DMS79 treated with DMSO at 0.1 percent for 48 hours (cell line): ENCODE measurements around the gene HHLA2.

Experiments
- DNase-seq: peaks from one replicate; lab custom pipeline; 2025; lab: John Stamatoyannopoulos, UW

The HHLA2 gene

GRCh38 chr3:108300103-108300849 lies 3.9 kb downstream of the HHLA2 start:
- no peak for DNase-seq

GRCh38 chr3:108301695-108302404 lies 5.5 kb downstream of the HHLA2 start:
- no peak for DNase-seq

- no peak for DNase-seq
These were observed 6.2 kb downstream of the HHLA2 start for GRCh38 chr3:108302570-108302969.

- no peak for DNase-seq
These were observed 9.3 kb downstream of the HHLA2 start for GRCh38 chr3:108305484-108306172.

GRCh38 chr3:108311797-108312196 lies 15.4 kb downstream of the HHLA2 start:
- no peak for DNase-seq

GRCh38 chr3:108312656-108313055 lies 16.3 kb downstream of the HHLA2 start:
- DNase-seq: no peak

- DNase-seq: no peak
These were observed 19.5 kb downstream of the HHLA2 start for GRCh38 chr3:108315767-108316301.

- peak; percentile 99 for DNase-seq
These were observed 23.2 kb downstream of the HHLA2 start for GRCh38 chr3:108319428-108320082.

- no peak for DNase-seq
These were observed 24.5 kb downstream of the HHLA2 start for GRCh38 chr3:108320746-108321350.

- no peak for DNase-seq
These were observed 26.0 kb downstream of the HHLA2 start for GRCh38 chr3:108322352-108322751.

- no peak for DNase-seq
These were observed 27.8 kb downstream of the HHLA2 start for GRCh38 chr3:108324177-108324576.

GRCh38 chr3:108327168-108327567 lies 30.8 kb downstream of the HHLA2 start:
- no peak for DNase-seq

- no peak for DNase-seq
These were observed 32.6 kb downstream of the HHLA2 start for GRCh38 chr3:108328821-108329486.

GRCh38 chr3:108329508-108329907 lies 33.2 kb downstream of the HHLA2 start:
- no peak for DNase-seq

GRCh38 chr3:108329947-108330346 lies 33.6 kb downstream of the HHLA2 start:
- no peak for DNase-seq

GRCh38 chr3:108331792-108332191 lies 35.4 kb downstream of the HHLA2 start:
- no peak for DNase-seq

- no peak for DNase-seq
These were observed 37.6 kb downstream of the HHLA2 start for GRCh38 chr3:108333961-108334360.

- no peak for DNase-seq
These were observed 38.4 kb downstream of the HHLA2 start for GRCh38 chr3:108334701-108335100.

- no peak for DNase-seq
These were observed 42.7 kb downstream of the HHLA2 start for GRCh38 chr3:108338901-108339545.

GRCh38 chr3:108341911-108342310 lies 45.6 kb downstream of the HHLA2 start:
- no peak for DNase-seq
